Ovary (tissue), 9 donors: ENCODE results near the gene LCN10. TPM values are rescaled to one million over a fixed set of nuclear protein-coding genes. Genes with fewer than 3 reads are reported as not detected.

Experiments
- DNase-seq, 5 donors: peaks; one replicate each; pipeline ENCODE4 v3.0.0-alpha.2; 2019 to 2020
- H3K27ac ChIP-seq, 2 donors: fragments of 200-600 bp; one replicate each; pipeline versions ENCODE4 v1.5.1 to v1.8.0; 2019 to 2022
- H3K27me3 ChIP-seq: fragments of 200-600 bp; one replicate; pipeline ENCODE4 v1.8.0; 2022
- H3K36me3 ChIP-seq: fragments of 200-600 bp; sonication (generic); one replicate; pipeline ENCODE4 v1.5.1; 2019
- H3K4me1 ChIP-seq: one replicate; pipeline ENCODE4 v1.8.1; 2013; ENCODE audit warnings: mild to moderate bottlenecking, moderate library complexity; ENCODE audit not compliant: insufficient read depth
- H3K4me3 ChIP-seq: fragments of 200-600 bp; sonication (generic); one replicate; pipeline ENCODE4 v1.5.1; 2017
- H3K9me3 ChIP-seq, 2 donors: fragments of 200-600 bp in 1 of 2; sonication (generic) in 1 of 2; one replicate each; pipeline versions ENCODE4 v1.5.1 to v1.8.1; 2013 to 2019; ENCODE audit warnings: mild to moderate bottlenecking in 1 of 2, moderate library complexity in 1 of 2
- CTCF ChIP-seq, 3 donors: fragments of 450-650 bp in 2 of 3; fragments of 200-600 bp in 1 of 3; IDR thresholded peaks; one replicate each; pipeline versions ENCODE4 v1.5.1 to v1.8.0; 2016 to 2022; ENCODE audit warnings: antibody characterized with exemption in 3 of 3, mild to moderate bottlenecking in 1 of 3
- EP300 ChIP-seq: sonication (generic); formaldehyde crosslinking; IDR thresholded peaks from one replicate; pipeline ENCODE4 v1.6.1; 2017; ENCODE audit warnings: antibody characterized with exemption
- POLR2A ChIP-seq: fragments of 450-650 bp; IDR thresholded peaks from one replicate; pipeline ENCODE4 v1.6.1; 2017; ENCODE audit warnings: antibody characterized with exemption, mild to moderate bottlenecking, moderate library complexity
- WGBS, 3 donors: extraction: QIAGEN DNeasy Blood & Tissue Kit in 1 of 3; methylation state at CpG; one replicate each; pipeline versions ENCODE4 v1.1.5 to v1.1.7; 2013 to 2017; 5-methylcytosine and 5-hydroxymethylcytosine counted together
- intact Hi-C, 4 donors: fragments of 100-400 bp; cut with DNase I; formaldehyde crosslinking; loops; one replicate each; pipeline versions ENCODE4 v1.11.0 to v1.15.1; 2022 to 2023
- polyA plus RNA-seq, 2 donors: library from polyadenylated mRNA; stranded (reverse); fragments of 200-250 nt in 1 of 2; fragments of 350-450 nt in 1 of 2; fragmentation: Illumina TruSeq in 1 of 2; extraction: RNeasy Lipid Tissue Mini Kit (QIAGEN cat#74804) in 1 of 2; gene quantifications; one replicate each; pipeline ENCODE4 v1.2.3, GENCODE V29; 2013 to 2014
- total RNA-seq, 7 donors: library from RNA; depleted of rRNA in 2 of 7; stranded (reverse); fragments of >200 nt in 2 of 7; fragmentation: NEBNext Ultra II Directional in 3 of 7; extraction: Animal tissue kit (Norgen Biotek cat#: 25700) in 3 of 7; gene quantifications; one replicate each; pipeline versions ENCODE4 v1.1.0 to v1.2.4, GENCODE V29; 2016 to 2023
- donor health status: DM: no; HTN: no; CAD: no; lungs with moderate emphysema.
- donor health status: DM: no; HTN: no; CAD: no.
- donor health status: Bipolar disorder and iron deficiency.
- donor health status: DM: yes; HTN: yes; CAD: no.
- donor health status: DM: no; HTN: no; CAD: no.
- donor health status: DM: yes; HTN: yes; CAD: no.

Gene LCN10
- total and polyA plus RNA-seq, 9 donors = 1.4 to 45.4 (median 4.5) TPM

GRCh38 chr9:136703276-136703860 is 39.4 kb downstream of the LCN10 start:
- Histone ChIP-seq H3K4me1 (no peaks in the 10 kb centered on the region), H3K36me3 (no peaks in the 10 kb centered on the region), H3K4me3 (no peak overlapping the region), H3K27me3 (no peaks in the 10 kb centered on the region), H3K27ac (no peak overlapping the region), H3K9me3 (no peaks in the 10 kb centered on the region)
- no peak for DNase-seq
- TF ChIP-seq CTCF (IDR thresholded peaks at IDR 0.05) = no peak
- no peak for TF ChIP-seq EP300
- TF ChIP-seq POLR2A = no peak
- WGBS, 3 donors = 75 to 80% (median 77%) methylated on average over 12 of the region's 12 CpGs
- intact Hi-C loops = no loop called here

DNA sequence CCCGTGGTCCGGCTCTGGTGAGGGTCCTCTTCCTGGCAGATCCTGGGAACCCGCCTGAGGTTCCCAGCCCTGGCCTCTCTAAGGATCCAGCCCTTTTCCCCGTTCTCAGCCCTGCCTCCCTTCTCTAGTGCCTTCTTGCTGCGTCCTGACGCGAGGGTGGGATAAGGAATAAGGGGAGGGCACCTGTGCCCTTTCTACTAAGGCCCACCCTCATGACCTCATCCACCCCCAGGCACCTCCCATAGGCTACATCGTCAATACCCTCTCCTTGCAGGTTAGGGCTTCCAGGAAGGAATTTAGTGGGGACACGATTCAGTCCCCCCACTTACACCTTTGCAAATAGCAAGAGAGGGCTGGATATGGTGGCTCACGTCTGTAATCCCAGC is 41.1 kb downstream of the LCN10 start:
- no peak for TF ChIP-seq CTCF (IDR thresholded peaks at IDR 0.05)
- TF ChIP-seq EP300 = no peak
- no peak for TF ChIP-seq POLR2A
- DNase-seq = no peak
- H3K9me3 ChIP-seq = no peaks in the 10 kb centered on the region
- WGBS, 3 donors = 25 to 41% (median 37%) methylated on average over 10 of the region's 10 CpGs
- intact Hi-C loops = no loop called here
- no peak overlapping the region for H3K27ac ChIP-seq
- H3K4me3 ChIP-seq = no peak overlapping the region
- H3K4me1 ChIP-seq = peaks cover 3% of the 10 kb centered on the region
- no peaks in the 10 kb centered on the region for H3K36me3 ChIP-seq
- H3K27me3 ChIP-seq = no peaks in the 10 kb centered on the region

DNA sequence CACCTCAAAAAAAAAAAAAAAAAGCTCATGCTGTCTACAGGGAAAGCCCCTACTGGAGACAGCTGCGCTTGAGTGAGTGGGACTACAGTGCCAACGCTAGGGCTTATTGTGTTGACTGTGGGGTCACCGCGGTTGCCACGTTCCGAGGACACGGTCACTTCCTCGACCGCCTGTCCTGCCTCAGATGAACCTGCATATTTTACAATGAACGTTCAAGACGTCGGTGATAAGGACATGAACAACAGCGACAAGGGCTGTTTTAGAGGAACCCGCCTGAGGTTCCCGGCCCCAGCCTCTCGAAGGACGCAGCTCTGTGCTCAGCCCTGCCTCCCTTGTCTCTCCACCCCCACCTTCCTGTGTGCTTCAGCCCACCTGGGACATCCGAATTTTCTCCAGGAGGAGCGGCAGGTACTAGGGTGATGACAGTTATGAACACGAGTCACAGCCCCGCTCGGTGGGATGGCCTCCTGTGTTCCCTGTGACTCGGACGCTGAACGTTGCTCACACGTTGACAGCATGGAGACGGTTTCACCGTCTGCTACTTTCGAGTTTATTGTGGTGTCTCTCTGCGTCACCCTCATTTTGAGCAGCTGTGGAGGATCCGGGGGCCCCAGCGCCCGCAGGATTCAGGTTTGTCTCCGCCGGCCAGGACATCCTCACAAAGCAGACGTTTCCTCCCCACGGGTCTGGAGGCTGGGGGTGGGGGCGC is 41.6 kb downstream of the LCN10 start:
- no peak overlapping the region for H3K4me3 ChIP-seq
- no peak overlapping the region for H3K27ac ChIP-seq
- DNase-seq = no peak
- intact Hi-C loops = no loop called here
- no peaks in the 10 kb centered on the region for H3K36me3 ChIP-seq
- WGBS, 3 donors = 33 to 46% (median 34%) methylated on average over 37 to 38 of the region's 38 CpGs
- H3K9me3 ChIP-seq = no peaks in the 10 kb centered on the region
- H3K27me3 ChIP-seq = no peaks in the 10 kb centered on the region
- H3K4me1 ChIP-seq = peaks cover 3% of the 10 kb centered on the region
- no peak for TF ChIP-seq CTCF (IDR thresholded peaks at IDR 0.05)
- no peak for TF ChIP-seq POLR2A
- TF ChIP-seq EP300 = no peak

GRCh38 chr9:136700304-136700703 is 42.4 kb downstream of the LCN10 start:
- 55 to 64% (median 56%) methylated on average over 13 of the region's 13 CpGs for WGBS, 3 donors
- Histone ChIP-seq H3K27me3 (no peaks in the 10 kb centered on the region), H3K27ac (no peak overlapping the region), H3K36me3 (no peaks in the 10 kb centered on the region), H3K4me3 (no peak overlapping the region), H3K9me3 (no peaks in the 10 kb centered on the region), H3K4me1 (peaks cover 3% of the 10 kb centered on the region)
- no peak for DNase-seq
- TF ChIP-seq CTCF (IDR thresholded peaks at IDR 0.05) = no peak
- no peak for TF ChIP-seq POLR2A
- TF ChIP-seq EP300 = no peak
- intact Hi-C loops = no loop called here
